Keratinocyte (primary cell): ENCODE results near the gene KRTAP5-7. TPM values are rescaled to one million over a fixed set of nuclear protein-coding genes. Genes with fewer than 3 reads are reported as not detected.

Source experiments
- DNase-seq: peaks from one replicate; pipeline ENCODE4 v3.0.0-alpha.2; 2011; ENCODE audit warnings: low read depth, missing footprints, low spot score
- FAIRE-seq: peaks from 2 replicates; lab custom pipeline; 2011; peaks lifted over from hg19 to GRCh38; lab: Jason Lieb, UNC
- H2AFZ ChIP-seq: 2 replicates; pipeline ENCODE4 v1.6.0; 2012; ENCODE audit warnings: low read length, control low read depth, inconsistent platforms; ENCODE audit not compliant: control insufficient read depth
- H3K27ac ChIP-seq: 2 replicates; pipeline ENCODE4 v1.5.1; 2011; ENCODE audit warnings: low read length; ENCODE audit not compliant: control insufficient read depth, insufficient read depth
- H3K27me3 ChIP-seq: 3 replicates; pipeline ENCODE4 v1.6.0; 2011; ENCODE audit warnings: low read length; ENCODE audit not compliant: control insufficient read depth, insufficient read depth; ENCODE audit errors: extremely low read depth
- H3K36me3 ChIP-seq, 2 experiments: 2 replicates in 1 of 2; 3 replicates in 1 of 2; pipeline ENCODE4 v1.5.1; 2011; ENCODE audit warnings: low read length in 2 of 2, mild to moderate bottlenecking in 1 of 2; ENCODE audit not compliant: control insufficient read depth in 2 of 2, insufficient read depth in 2 of 2; ENCODE audit errors: extremely low read depth in 1 of 2
- H3K4me1 ChIP-seq: 3 replicates; pipeline ENCODE4 v1.5.1; 2011; ENCODE audit warnings: low read length; ENCODE audit not compliant: control insufficient read depth, insufficient read depth; ENCODE audit errors: extremely low read depth
- H3K4me2 ChIP-seq: 3 replicates; pipeline ENCODE4 v1.6.0; 2011; ENCODE audit warnings: low read depth, low read length; ENCODE audit not compliant: control insufficient read depth, insufficient read depth; ENCODE audit errors: extremely low read depth
- H3K4me3 ChIP-seq, 3 experiments: fragments of 200-600 bp in 1 of 3; sonication (generic) in 1 of 3; 2 replicates in 2 of 3; 3 replicates in 1 of 3; pipeline ENCODE4 v1.5.1; 2011 to 2016; ENCODE audit warnings: low read length in 3 of 3, mild to moderate bottlenecking in 3 of 3, control low read depth in 2 of 3, inconsistent platforms in 1 of 3, low read depth in 1 of 3, mixed read lengths in 1 of 3, mixed run types in 1 of 3, moderate library complexity in 1 of 3; ENCODE audit not compliant: control insufficient read depth in 2 of 3, insufficient read depth in 2 of 3; ENCODE audit errors: extremely low read depth in 1 of 3
- H3K79me2 ChIP-seq: 2 replicates; pipeline ENCODE4 v1.6.0; 2012; ENCODE audit warnings: low read length; ENCODE audit not compliant: control insufficient read depth, insufficient read depth
- H3K9ac ChIP-seq: 3 replicates; pipeline ENCODE4 v1.6.0; 2011; ENCODE audit warnings: low read length; ENCODE audit not compliant: control insufficient read depth, insufficient read depth; ENCODE audit errors: extremely low read depth
- H3K9me1 ChIP-seq: 3 replicates; pipeline ENCODE4 v1.6.0; 2011; ENCODE audit warnings: low read length; ENCODE audit not compliant: control insufficient read depth, insufficient read depth; ENCODE audit errors: extremely low read depth
- H3K9me3 ChIP-seq: 2 replicates; pipeline ENCODE4 v1.5.1; 2012; ENCODE audit warnings: low read depth, low read length; ENCODE audit not compliant: control insufficient read depth
- H4K20me1 ChIP-seq: 3 replicates; pipeline ENCODE4 v1.6.0; 2011; ENCODE audit warnings: low read length; ENCODE audit not compliant: control insufficient read depth, insufficient read depth; ENCODE audit errors: extremely low read depth
- CTCF ChIP-seq, 3 experiments: IDR thresholded peaks in 1 of 3; conservative IDR thresholded peaks in 1 of 3; optimal IDR thresholded peaks in 1 of 3; 2 replicates in 2 of 3; 3 replicates in 1 of 3; pipeline versions ENCODE3 to v1.5.1; 2011; ENCODE audit warnings: low read length in 3 of 3, mild to moderate bottlenecking in 3 of 3, moderate library complexity in 2 of 3, control low read depth in 1 of 3, inconsistent platforms in 1 of 3; ENCODE audit not compliant: insufficient read depth in 2 of 3; ENCODE audit errors: extremely low read depth in 1 of 3
- EZH2 ChIP-seq: IDR thresholded peaks from one replicate; pipeline ENCODE4 v1.6.1; 2012; ENCODE audit warnings: inconsistent platforms, mild to moderate bottlenecking, low read length, moderate library complexity
- dilution Hi-C: fragments of 300-500 bp; cut with MboI; formaldehyde crosslinking; loops from one replicate; pipeline ENCODE4 v1.7.0; 2020; ENCODE audit warnings: low sequenced_read_pairs; ENCODE audit not compliant: extremely low pct_ligation_motif_present
- polyA plus RNA-seq, 5 experiments: library from polyadenylated mRNA; depleted of rRNA in 3 of 5; stranded (reverse) in 3 of 5; stranded (forward) in 1 of 5; unstranded in 1 of 5; fragments of >200 nt; gene quantifications; 1 replicate in 1 of 5; 2 replicates in 3 of 5; 3 replicates in 1 of 5; pipeline versions ENCODE4 v1.2.1 to v1.2.3, GENCODE V29; 2011 to 2012; ENCODE audit warnings: missing spikeins in 2 of 5, low read depth in 1 of 5, low replicate concordance in 1 of 5

KRTAP5-7 gene
- polyA plus RNA-seq, 1 donor (not counting 4 experiments of a cell fraction or from before 2014, with no cell fraction given) = not detected

- TF ChIP-seq CTCF (optimal IDR thresholded peaks at IDR 0.05 in 1 of 3, IDR thresholded peaks at IDR 0.05 in 1 of 3, conservative IDR thresholded peaks at IDR 0.05 in 1 of 3; ENCODE audit: extremely low read depth in 1 of 3, insufficient read depth in 2 of 3, low read length in 3 of 3) (no peak), EZH2 (no peak)
- no peaks in the 10 kb centered on the region for H3K36me3 ChIP-seq
- no peak overlapping the region for H2AFZ ChIP-seq
- dilution Hi-C loops = no loop called here
- no peak overlapping the region for H3K9ac ChIP-seq
- H3K79me2 ChIP-seq = no peaks in the 10 kb centered on the region
- no peaks in the 10 kb centered on the region for H4K20me1 ChIP-seq
- no peak overlapping the region for H3K4me2 ChIP-seq
- H3K27ac ChIP-seq = no peak overlapping the region
- H3K4me1 ChIP-seq = no peaks in the 10 kb centered on the region
- FAIRE-seq (no peak), DNase-seq (no peak)
- H3K9me1 ChIP-seq = no peaks in the 10 kb centered on the region
- no peaks in the 10 kb centered on the region for H3K9me3 ChIP-seq
- H3K27me3 ChIP-seq = no peaks in the 10 kb centered on the region
- H3K4me3 ChIP-seq = no peak overlapping the region
Measured at GRCh38 chr11:71572811-71573210, 45.7 kb downstream of the KRTAP5-7 start.

- no peak for DNase-seq
- Histone ChIP-seq H3K27ac (no peak overlapping the region), H3K9me1 (no peaks in the 10 kb centered on the region), H3K9me3 (no peaks in the 10 kb centered on the region), H4K20me1 (no peaks in the 10 kb centered on the region), H3K79me2 (no peaks in the 10 kb centered on the region), H2AFZ (no peak overlapping the region), H3K4me3 (no peak overlapping the region), H3K27me3 (no peaks in the 10 kb centered on the region), H3K4me2 (no peak overlapping the region), H3K9ac (no peak overlapping the region), H3K36me3 (no peaks in the 10 kb centered on the region), H3K4me1 (no peaks in the 10 kb centered on the region)
- TF ChIP-seq CTCF (optimal IDR thresholded peaks at IDR 0.05 in 1 of 3, IDR thresholded peaks at IDR 0.05 in 1 of 3, conservative IDR thresholded peaks at IDR 0.05 in 1 of 3; ENCODE audit: extremely low read depth in 1 of 3, insufficient read depth in 2 of 3, low read length in 3 of 3) (no peak), EZH2 (no peak)
- dilution Hi-C loops = no loop called here
- no peak for FAIRE-seq
Measured at GRCh38 chr11:71574418-71574817, 47.4 kb downstream of the KRTAP5-7 start.
